Fibroblast of lung (primary cell): ENCODE measurements around the gene MRPL37. TPM values are rescaled to one million over a fixed set of nuclear protein-coding genes. Genes with fewer than 3 reads are reported as not detected.
"Not testable (repeated sequence)": the region's sequence is repeated elsewhere in the genome, so short reads cannot be mapped to it uniquely, and the experiment has no call there.

Experiments
- DNase-seq, 2 donors: peaks; one replicate each; pipeline versions ENCODE4 v3.0.0 to v3.0.0-alpha.2; 2010; ENCODE audit warnings: low read depth in 2 of 2
- H2AFZ ChIP-seq: 2 replicates; pipeline ENCODE4 v1.5.1; 2012; ENCODE audit warnings: low read length, control low read depth, inconsistent platforms
- H3K27ac ChIP-seq: 2 replicates; pipeline ENCODE4 v1.5.1; 2011; ENCODE audit warnings: low read length, control low read depth; ENCODE audit not compliant: insufficient read depth
- H3K27me3 ChIP-seq: 2 replicates; pipeline ENCODE4 v1.5.1; 2011; ENCODE audit warnings: mild to moderate bottlenecking, low read length; ENCODE audit not compliant: control insufficient read depth, insufficient read depth
- H3K36me3 ChIP-seq: 2 replicates; pipeline ENCODE4 v1.5.1; 2011; ENCODE audit warnings: low read length; ENCODE audit not compliant: control insufficient read depth, insufficient read depth
- H3K4me1 ChIP-seq: 2 replicates; pipeline ENCODE4 v1.5.1; 2011; ENCODE audit warnings: low read length; ENCODE audit not compliant: control insufficient read depth, insufficient read depth; ENCODE audit errors: extremely low read depth
- H3K4me2 ChIP-seq: 2 replicates; pipeline ENCODE4 v1.5.1; 2011; ENCODE audit warnings: low read length, control low read depth; ENCODE audit not compliant: insufficient read depth; ENCODE audit errors: extremely low read depth
- H3K4me3 ChIP-seq, 4 experiments: fragments of 200-600 bp in 1 of 4; sonication (generic) in 1 of 4; replicated peaks in 1 of 4; 2 replicates each; pipeline ENCODE4 v1.5.1; 2011 to 2016; ENCODE audit warnings: low read length in 4 of 4, low read depth in 3 of 4, mild to moderate bottlenecking in 3 of 4, control low read depth in 2 of 4, inconsistent platforms in 1 of 4, mixed read lengths in 1 of 4; ENCODE audit not compliant: insufficient read depth in 1 of 4; ENCODE audit errors: control extremely low read depth in 1 of 4
- H3K79me2 ChIP-seq: 2 replicates; pipeline ENCODE4 v1.5.1; 2012; ENCODE audit warnings: mild to moderate bottlenecking, low read length, inconsistent platforms; ENCODE audit not compliant: control insufficient read depth, insufficient read depth
- H3K9ac ChIP-seq: 2 replicates; pipeline ENCODE4 v1.5.1; 2011; ENCODE audit warnings: mild to moderate bottlenecking, low read length, control low read depth; ENCODE audit not compliant: insufficient read depth
- H3K9me3 ChIP-seq: 2 replicates; pipeline ENCODE4 v1.5.1; 2012; ENCODE audit warnings: low read depth, low read length; ENCODE audit not compliant: control insufficient read depth, insufficient read depth
- H4K20me1 ChIP-seq: 2 replicates; pipeline ENCODE4 v1.5.1; 2011; ENCODE audit warnings: low read length; ENCODE audit not compliant: control insufficient read depth, insufficient read depth; ENCODE audit errors: extremely low read depth
- EZH2 ChIP-seq: IDR thresholded peaks from 2 replicates; pipeline ENCODE4 v1.5.1; 2012; ENCODE audit warnings: low read length, control low read depth, mild to moderate bottlenecking; ENCODE audit errors: missing control alignments
- polyA plus RNA-seq, 2 donors: library from polyadenylated mRNA; depleted of rRNA in 1 of 2; stranded (reverse) in 1 of 2; unstranded in 1 of 2; fragments of >200 nt; gene quantifications; 2 replicates each; pipeline ENCODE4 v1.2.1, GENCODE V29; 2011 to 2012; ENCODE audit warnings: missing spikeins in 1 of 2
- total RNA-seq: library from RNA; depleted of rRNA; stranded (reverse); fragments of >200 nt; gene quantifications from 2 replicates; pipeline ENCODE4 v1.2.1, GENCODE V29; 2014
- TF ChIP-seq, protein P1 (sequence below), 2 donors: IDR thresholded peaks in 1 of 2; conservative IDR thresholded peaks in 1 of 2; 1 replicate in 1 of 2; 2 replicates in 1 of 2; pipeline ENCODE4 v1.5.1; 2011 to 2012; ENCODE audit warnings: low read length in 2 of 2, control low read depth in 1 of 2, inconsistent platforms in 1 of 2, low read depth in 1 of 2, mild to moderate bottlenecking in 1 of 2

Gene MRPL37
- total and polyA plus RNA-seq, 2 donors (not counting 1 experiment from before 2014, with no cell fraction given), result 21.7 to 43.6 TPM

- H3K79me2 ChIP-seq, result peaks cover 29% of the 10 kb centered on the region
- H3K4me3 ChIP-seq, result peak overlapping the region; percentile 51 to 97 (median 76)
- peak overlapping the region; percentile 73 for H3K27ac ChIP-seq
- peak overlapping the region; percentile 2 for H2AFZ ChIP-seq
- H3K4me1 ChIP-seq, result peaks cover 7% of the 10 kb centered on the region
- DNase-seq, result peak in 1 of 2 donors; percentile 17
- H4K20me1 ChIP-seq, result no peaks in the 10 kb centered on the region
- peak overlapping the region; percentile 92 for H3K4me2 ChIP-seq
- peak overlapping the region; percentile 60 for H3K9ac ChIP-seq
- no peak for TF ChIP-seq EZH2
- TF ChIP-seq, protein P1, sequence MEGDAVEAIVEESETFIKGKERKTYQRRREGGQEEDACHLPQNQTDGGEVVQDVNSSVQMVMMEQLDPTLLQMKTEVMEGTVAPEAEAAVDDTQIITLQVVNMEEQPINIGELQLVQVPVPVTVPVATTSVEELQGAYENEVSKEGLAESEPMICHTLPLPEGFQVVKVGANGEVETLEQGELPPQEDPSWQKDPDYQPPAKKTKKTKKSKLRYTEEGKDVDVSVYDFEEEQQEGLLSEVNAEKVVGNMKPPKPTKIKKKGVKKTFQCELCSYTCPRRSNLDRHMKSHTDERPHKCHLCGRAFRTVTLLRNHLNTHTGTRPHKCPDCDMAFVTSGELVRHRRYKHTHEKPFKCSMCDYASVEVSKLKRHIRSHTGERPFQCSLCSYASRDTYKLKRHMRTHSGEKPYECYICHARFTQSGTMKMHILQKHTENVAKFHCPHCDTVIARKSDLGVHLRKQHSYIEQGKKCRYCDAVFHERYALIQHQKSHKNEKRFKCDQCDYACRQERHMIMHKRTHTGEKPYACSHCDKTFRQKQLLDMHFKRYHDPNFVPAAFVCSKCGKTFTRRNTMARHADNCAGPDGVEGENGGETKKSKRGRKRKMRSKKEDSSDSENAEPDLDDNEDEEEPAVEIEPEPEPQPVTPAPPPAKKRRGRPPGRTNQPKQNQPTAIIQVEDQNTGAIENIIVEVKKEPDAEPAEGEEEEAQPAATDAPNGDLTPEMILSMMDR (conservative IDR thresholded peaks at IDR 0.05 in 1 of 2, IDR thresholded peaks at IDR 0.05 in 1 of 2; ENCODE audit: low read depth in 1 of 2, low read length in 2 of 2), result no peak
- peaks cover 2% of the 10 kb centered on the region for H3K36me3 ChIP-seq
- H3K27me3 ChIP-seq, result no peaks in the 10 kb centered on the region
- H3K9me3 ChIP-seq, result no peaks in the 10 kb centered on the region
Observed at GRCh38 chr1:54200519-54200997, 591 bp downstream of the MRPL37 start.

GRCh38 chr1:54204199-54204598 lies 4.2 kb downstream of the MRPL37 start:
- no peak overlapping the region for H3K9ac ChIP-seq
- no peaks in the 10 kb centered on the region for H3K9me3 ChIP-seq
- H3K27ac ChIP-seq, result no peak overlapping the region
- H2AFZ ChIP-seq, result no peak overlapping the region
- no peak for DNase-seq
- H3K4me3 ChIP-seq, result no peak overlapping the region
- peaks cover 29% of the 10 kb centered on the region for H3K79me2 ChIP-seq
- no peaks in the 10 kb centered on the region for H4K20me1 ChIP-seq
- H3K4me2 ChIP-seq, result no peak overlapping the region
- H3K27me3 ChIP-seq, result no peaks in the 10 kb centered on the region
- no peak for TF ChIP-seq EZH2
- TF ChIP-seq, protein P1 (conservative IDR thresholded peaks at IDR 0.05 in 1 of 2, IDR thresholded peaks at IDR 0.05 in 1 of 2; ENCODE audit: low read depth in 1 of 2, low read length in 2 of 2), result no peak
- peaks cover 7% of the 10 kb centered on the region for H3K4me1 ChIP-seq
- peaks cover 6% of the 10 kb centered on the region for H3K36me3 ChIP-seq

GRCh38 chr1:54207287-54207686 lies 7.3 kb downstream of the MRPL37 start:
- DNase-seq, result no peak
- H3K4me1 ChIP-seq, result no peaks in the 10 kb centered on the region
- no peak for TF ChIP-seq EZH2
- TF ChIP-seq, protein P1 (conservative IDR thresholded peaks at IDR 0.05 in 1 of 2, IDR thresholded peaks at IDR 0.05 in 1 of 2; ENCODE audit: low read depth in 1 of 2, low read length in 2 of 2), result no peak
- no peak overlapping the region for H3K4me3 ChIP-seq
- no peaks in the 10 kb centered on the region for H4K20me1 ChIP-seq
- peaks cover 20% of the 10 kb centered on the region for H3K36me3 ChIP-seq
- no peaks in the 10 kb centered on the region for H3K9me3 ChIP-seq
- H3K79me2 ChIP-seq, result peaks cover 9% of the 10 kb centered on the region
- no peak overlapping the region for H2AFZ ChIP-seq
- H3K4me2 ChIP-seq, result no peak overlapping the region
- H3K27me3 ChIP-seq, result no peaks in the 10 kb centered on the region
- no peak overlapping the region for H3K27ac ChIP-seq
- H3K9ac ChIP-seq, result no peak overlapping the region

DNA sequence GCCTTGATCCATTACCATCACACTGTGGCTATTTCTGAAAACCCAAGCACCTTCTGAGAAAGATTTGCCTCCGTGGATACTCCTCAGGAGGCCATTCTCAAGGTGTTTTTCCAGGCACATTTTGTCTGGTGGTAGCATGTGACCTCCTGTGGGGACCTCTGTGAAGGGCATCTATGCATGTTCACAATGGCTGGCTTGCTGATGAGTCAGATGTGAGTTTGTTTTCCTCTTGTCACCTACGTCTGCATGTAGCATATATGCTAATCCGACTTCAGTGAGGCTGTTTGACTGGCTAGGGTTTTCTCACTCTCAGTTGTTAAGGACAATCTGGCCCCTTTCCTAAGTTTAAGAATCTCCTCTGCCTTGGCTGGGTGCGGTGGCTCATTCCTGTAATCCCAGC lies 7.9 kb downstream of the MRPL37 start:
- H2AFZ ChIP-seq, H3K4me1 ChIP-seq, H3K79me2 ChIP-seq, H3K4me2 ChIP-seq, H3K9me3 ChIP-seq, DNase-seq, H3K27ac ChIP-seq, H4K20me1 ChIP-seq, H3K4me3 ChIP-seq, H3K9ac ChIP-seq, H3K27me3 ChIP-seq: not testable (repeated sequence)
- peaks cover 25% of the 10 kb centered on the region for H3K36me3 ChIP-seq
